Type B pancreatic cell (in vitro differentiated cells): Measurements from ENCODE around the gene PPP2R2B. TPM values are rescaled to one million over a fixed set of nuclear protein-coding genes. Genes with fewer than 3 reads are reported as not detected.

ENCODE experiments used
- DNase-seq: peaks from one replicate; pipeline ENCODE4 v3.0.0; 2021; ENCODE audit warnings: mixed read lengths; ENCODE audit not compliant: unreplicated experiment; ENCODE audit errors: extremely low spot score
- H3K27ac Mint-ChIP-seq: 2 replicates; pipeline ENCODE4 v1.8.0; 2021; ENCODE audit warnings: mild to moderate bottlenecking, mixed read lengths
- H3K27me3 Mint-ChIP-seq: 2 replicates; pipeline ENCODE4 v1.8.0; 2021; ENCODE audit warnings: mixed read lengths
- H3K36me3 Mint-ChIP-seq: 2 replicates; pipeline ENCODE4 v1.8.0; 2021; ENCODE audit warnings: mixed read lengths
- H3K4me1 Mint-ChIP-seq: one replicate; pipeline ENCODE4 v1.8.0; 2021; ENCODE audit warnings: mixed read lengths; ENCODE audit not compliant: unreplicated experiment
- H3K4me3 Mint-ChIP-seq: 2 replicates; pipeline ENCODE4 v1.8.0; 2021; ENCODE audit warnings: mild to moderate bottlenecking, mixed read lengths
- H3K9me3 Mint-ChIP-seq: 2 replicates; pipeline ENCODE4 v1.8.0; 2021; ENCODE audit warnings: mixed read lengths
- total RNA-seq: library from RNA; stranded (reverse); gene quantifications from 2 replicates; pipeline ENCODE4 v1.2.1, GENCODE V29; 2021; ENCODE audit warnings: low replicate concordance
- TF ChIP-seq, protein P1 (sequence below): fragments of 200-600 bp; sonication (generic); conservative IDR thresholded peaks from 2 replicates; pipeline ENCODE4 v1.5.0; 2021; ENCODE audit warnings: antibody characterized with exemption, mild to moderate bottlenecking

PPP2R2B gene
- total RNA-seq, 1 donor from 2014 or later, result 29.1 TPM

DNA sequence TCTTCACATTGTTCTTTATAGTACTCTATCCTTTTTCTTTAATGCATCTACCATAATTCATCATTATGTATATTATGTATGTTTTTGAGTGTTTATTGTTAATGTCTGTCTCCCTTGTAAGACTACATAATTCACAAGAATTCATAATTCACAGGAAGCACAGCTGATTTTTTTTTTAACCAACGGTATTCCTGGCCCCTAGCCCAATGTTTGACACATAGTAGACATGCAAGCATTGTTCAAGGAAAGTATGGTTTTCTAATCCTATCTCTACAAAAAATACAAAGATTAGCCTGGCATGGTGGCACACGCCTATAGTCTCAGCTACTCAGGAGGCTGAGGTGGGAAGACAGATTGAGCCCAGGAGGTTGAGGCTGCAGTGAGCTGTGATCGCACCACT, 160.6 kb downstream of the PPP2R2B start:
- Mint-ChIP-seq H3K27me3 (no peaks in the 10 kb centered on the region), H3K4me1 (peaks cover 4% of the 10 kb centered on the region), H3K4me3 (no peak overlapping the region), H3K36me3 (no peaks in the 10 kb centered on the region), H3K27ac (no peak overlapping the region), H3K9me3 (no peaks in the 10 kb centered on the region)
- no peak for DNase-seq
- TF ChIP-seq, protein P1, sequence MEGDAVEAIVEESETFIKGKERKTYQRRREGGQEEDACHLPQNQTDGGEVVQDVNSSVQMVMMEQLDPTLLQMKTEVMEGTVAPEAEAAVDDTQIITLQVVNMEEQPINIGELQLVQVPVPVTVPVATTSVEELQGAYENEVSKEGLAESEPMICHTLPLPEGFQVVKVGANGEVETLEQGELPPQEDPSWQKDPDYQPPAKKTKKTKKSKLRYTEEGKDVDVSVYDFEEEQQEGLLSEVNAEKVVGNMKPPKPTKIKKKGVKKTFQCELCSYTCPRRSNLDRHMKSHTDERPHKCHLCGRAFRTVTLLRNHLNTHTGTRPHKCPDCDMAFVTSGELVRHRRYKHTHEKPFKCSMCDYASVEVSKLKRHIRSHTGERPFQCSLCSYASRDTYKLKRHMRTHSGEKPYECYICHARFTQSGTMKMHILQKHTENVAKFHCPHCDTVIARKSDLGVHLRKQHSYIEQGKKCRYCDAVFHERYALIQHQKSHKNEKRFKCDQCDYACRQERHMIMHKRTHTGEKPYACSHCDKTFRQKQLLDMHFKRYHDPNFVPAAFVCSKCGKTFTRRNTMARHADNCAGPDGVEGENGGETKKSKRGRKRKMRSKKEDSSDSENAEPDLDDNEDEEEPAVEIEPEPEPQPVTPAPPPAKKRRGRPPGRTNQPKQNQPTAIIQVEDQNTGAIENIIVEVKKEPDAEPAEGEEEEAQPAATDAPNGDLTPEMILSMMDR, result no peak

DNA sequence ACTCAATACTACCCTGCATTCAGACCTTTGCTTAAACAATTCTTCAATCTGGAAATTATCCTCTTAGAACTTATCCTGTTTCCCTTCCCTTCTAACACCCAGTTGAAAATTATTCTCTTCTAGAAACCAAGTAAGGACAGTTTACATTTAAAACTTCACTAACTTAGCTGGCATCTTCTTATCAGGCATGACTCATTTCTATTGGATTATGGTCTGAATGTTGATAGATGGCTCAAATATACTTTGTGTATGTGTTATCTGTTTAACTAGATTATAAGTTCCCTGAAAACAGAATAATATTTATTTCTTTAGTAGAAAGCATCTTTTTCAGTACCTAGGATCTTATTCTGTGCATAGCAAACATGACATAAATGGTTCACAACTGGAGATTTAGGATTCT, 161.9 kb downstream of the PPP2R2B start:
- no peaks in the 10 kb centered on the region for H3K4me1 Mint-ChIP-seq
- H3K36me3 Mint-ChIP-seq, result no peaks in the 10 kb centered on the region

DNA sequence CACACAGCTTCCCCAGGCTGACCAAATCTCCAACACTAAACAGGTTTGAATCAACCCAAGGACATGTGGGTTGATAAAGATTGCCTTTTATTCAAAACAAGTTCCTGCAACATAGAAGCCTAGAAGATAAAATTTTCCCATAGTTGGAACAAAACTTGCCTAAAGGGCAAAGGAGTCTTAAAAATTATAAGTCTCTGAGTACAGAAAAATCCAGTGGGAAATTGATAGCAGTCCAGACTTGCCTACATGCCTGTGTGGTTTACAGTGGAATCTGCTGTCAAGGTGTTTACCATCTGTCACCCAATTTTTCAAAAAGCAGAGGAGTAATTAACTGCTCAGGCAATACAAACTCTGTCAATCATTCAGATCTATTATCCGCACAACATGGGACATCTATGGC, 168.2 kb downstream of the PPP2R2B start:
- Mint-ChIP-seq H3K27ac (no peak overlapping the region), H3K4me3 (no peak overlapping the region), H3K36me3 (peaks cover 6% of the 10 kb centered on the region)

More for the DNA sequence above, 161.9 kb downstream of the PPP2R2B start:
- Mint-ChIP-seq H3K9me3 (no peaks in the 10 kb centered on the region), H3K27ac (no peak overlapping the region), H3K4me3 (no peak overlapping the region), H3K27me3 (no peaks in the 10 kb centered on the region)
- TF ChIP-seq, protein P1, result no peak
- no peak for DNase-seq

DNA sequence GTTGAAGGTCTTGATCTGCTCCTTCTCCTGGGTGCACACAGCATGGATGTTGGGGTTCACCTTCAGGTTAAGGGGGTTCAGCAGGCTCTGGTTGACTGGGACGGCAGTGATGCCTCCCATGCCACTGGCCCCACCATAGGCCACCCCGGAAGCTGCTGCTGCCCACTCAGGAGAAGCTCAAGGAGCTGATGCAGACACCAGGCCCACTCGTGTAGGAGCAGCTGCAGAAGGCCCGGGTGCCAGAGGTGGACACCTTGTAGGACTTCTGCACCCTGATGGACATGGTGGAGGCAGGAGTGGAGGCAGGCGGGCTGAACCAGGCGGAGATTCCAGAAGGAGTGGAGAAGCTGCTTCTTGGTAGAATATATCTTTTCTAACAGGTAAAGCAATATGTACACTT, 171.2 kb downstream of the PPP2R2B start:
- peaks cover 6% of the 10 kb centered on the region for H3K9me3 Mint-ChIP-seq
- H3K27ac Mint-ChIP-seq, result no peak overlapping the region
- H3K36me3 Mint-ChIP-seq, result peaks cover 6% of the 10 kb centered on the region
- DNase-seq, result no peak
- H3K4me3 Mint-ChIP-seq, result no peak overlapping the region
- TF ChIP-seq, protein P1, result no peak
- H3K27me3 Mint-ChIP-seq, result peaks cover 16% of the 10 kb centered on the region
- H3K4me1 Mint-ChIP-seq, result peaks cover 27% of the 10 kb centered on the region

More for the DNA sequence above, 168.2 kb downstream of the PPP2R2B start:
- H3K4me1 Mint-ChIP-seq, result peaks cover 5% of the 10 kb centered on the region
- H3K9me3 Mint-ChIP-seq, result peaks cover 6% of the 10 kb centered on the region
- peaks cover 6% of the 10 kb centered on the region for H3K27me3 Mint-ChIP-seq
- no peak for DNase-seq
- TF ChIP-seq, protein P1, result no peak

DNA sequence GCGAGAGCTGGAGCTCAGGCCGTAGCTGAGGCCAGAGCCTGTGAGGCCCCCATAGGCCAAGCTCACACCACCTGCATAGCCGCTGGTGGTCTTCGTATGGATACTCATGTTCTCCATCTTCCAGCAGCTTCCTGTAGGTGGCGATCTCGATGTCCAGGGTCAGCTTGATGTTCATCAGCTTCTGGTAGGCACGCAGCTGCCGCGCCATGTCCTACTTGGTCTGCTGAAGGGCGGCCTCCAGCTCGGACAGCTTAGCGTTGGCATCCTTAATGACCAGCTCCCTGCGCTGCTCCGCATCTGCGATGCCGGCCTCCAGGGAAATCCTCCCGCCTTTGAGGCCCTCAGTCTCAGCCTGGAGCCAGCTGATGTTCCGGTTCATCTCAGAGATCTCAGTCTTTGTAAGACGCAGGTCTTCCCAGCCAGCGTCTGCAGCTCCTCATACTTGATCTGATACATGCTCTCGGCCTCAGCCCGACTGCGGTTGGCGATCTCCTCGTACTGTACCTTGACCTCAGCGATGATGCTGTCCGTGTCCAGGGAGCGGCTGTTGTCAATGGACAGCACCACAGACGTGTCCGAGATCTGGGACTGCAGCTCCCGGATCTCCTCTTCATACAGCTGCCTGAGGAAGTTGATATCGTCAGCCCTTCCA, 172.1 kb downstream of the PPP2R2B start:
- H3K4me3 Mint-ChIP-seq, result no peak overlapping the region
- H3K27me3 Mint-ChIP-seq, result peaks cover 17% of the 10 kb centered on the region
- no peak overlapping the region for H3K27ac Mint-ChIP-seq

More for the DNA sequence above, 172.1 kb downstream of the PPP2R2B start:
- TF ChIP-seq, protein P1, result no peak
- Mint-ChIP-seq H3K4me1 (peaks cover 30% of the 10 kb centered on the region), H3K9me3 (peaks cover 6% of the 10 kb centered on the region), H3K36me3 (peaks cover 6% of the 10 kb centered on the region)
- no peak for DNase-seq
